Kidney tubule cell (primary cell): ENCODE data around the gene IRF2.
A peak's percentile ranks its signal among the peaks of the same experiment; 100 is the strongest.

Experiments used
- DNase-seq: peaks from one replicate; pipeline ENCODE4 v3.0.0-alpha.2; 2018; ENCODE audit warnings: low spot score

Gene IRF2

DNA sequence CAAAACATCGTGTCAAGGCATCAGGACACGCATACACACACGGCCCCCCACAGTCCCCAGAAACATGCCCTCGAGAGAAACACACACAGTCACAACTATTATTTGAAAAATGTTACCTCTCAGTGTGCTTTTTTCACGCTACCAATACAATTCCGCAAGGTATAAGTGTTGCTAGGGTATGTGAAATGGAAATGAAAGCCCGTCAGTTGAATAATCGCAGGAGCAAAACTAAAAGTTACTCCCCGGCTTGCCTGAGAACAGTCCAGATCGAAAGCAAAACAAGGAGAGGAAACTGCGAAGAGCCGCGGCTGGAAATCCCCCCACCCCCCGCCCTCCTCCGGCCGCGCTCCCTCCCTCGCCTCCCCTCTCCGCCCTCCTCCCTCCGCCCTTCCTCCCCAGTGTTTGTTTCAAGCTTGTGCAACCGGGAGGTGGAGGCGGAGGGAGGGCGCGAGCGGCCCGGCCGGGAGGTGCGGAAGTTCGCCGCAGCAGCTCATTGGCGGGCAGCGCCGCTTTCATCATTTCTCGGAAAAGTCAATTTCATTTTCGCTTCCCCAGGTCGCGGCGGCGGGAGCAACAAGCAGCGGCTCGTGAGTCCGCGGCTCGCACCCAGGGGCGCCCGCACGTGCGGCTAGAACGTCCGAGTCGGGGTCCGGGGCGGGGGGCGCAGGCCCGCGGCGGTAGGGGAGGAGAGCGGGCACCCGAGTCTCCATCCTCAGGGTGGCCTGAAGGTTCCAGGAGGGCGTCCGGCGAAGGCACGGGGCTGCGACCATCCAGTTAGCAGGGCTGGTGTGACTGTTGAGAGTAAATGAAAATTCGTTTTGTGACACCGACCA lies at the start of gene IRF2:
IRF2 (minus strand) TSS at position 288 of the 833 bp plus-strand sequence. CDS start 45,486 bp downstream, outside the sequence.
- peak; percentile 98 for DNase-seq

DNA sequence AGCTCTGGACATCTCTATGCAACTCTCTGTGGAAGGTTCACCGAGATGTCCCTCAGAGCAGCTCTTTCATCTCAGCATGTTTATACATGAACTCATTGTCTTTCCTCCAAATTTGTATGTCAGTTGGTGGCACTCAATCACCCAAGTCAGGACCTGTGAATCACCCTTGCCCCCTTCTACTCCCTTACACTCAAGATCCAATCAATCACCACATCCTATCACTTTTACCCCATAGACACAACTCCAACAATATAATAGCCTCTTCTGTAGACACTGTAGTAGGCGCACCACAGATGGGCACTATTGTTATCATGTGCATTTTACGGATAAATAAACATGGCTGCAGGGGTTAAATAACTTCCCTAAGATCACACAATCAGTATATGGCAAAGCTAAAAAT lies 41.3 kb upstream of the IRF2 start:
- no peak for DNase-seq

- peak; percentile 45 for DNase-seq
Measured at GRCh38 chr4:184514121-184514988, 40.0 kb upstream of the IRF2 start.

- DNase-seq = no peak
Measured at GRCh38 chr4:184513802-184514120, 39.4 kb upstream of the IRF2 start.

GRCh38 chr4:184511156-184511555 lies 36.8 kb upstream of the IRF2 start:
- no peak for DNase-seq

- no peak for DNase-seq
Measured at GRCh38 chr4:184510401-184510800, 36.1 kb upstream of the IRF2 start.

- DNase-seq = no peak
Measured at GRCh38 chr4:184506527-184507121, 32.3 kb upstream of the IRF2 start.

DNA sequence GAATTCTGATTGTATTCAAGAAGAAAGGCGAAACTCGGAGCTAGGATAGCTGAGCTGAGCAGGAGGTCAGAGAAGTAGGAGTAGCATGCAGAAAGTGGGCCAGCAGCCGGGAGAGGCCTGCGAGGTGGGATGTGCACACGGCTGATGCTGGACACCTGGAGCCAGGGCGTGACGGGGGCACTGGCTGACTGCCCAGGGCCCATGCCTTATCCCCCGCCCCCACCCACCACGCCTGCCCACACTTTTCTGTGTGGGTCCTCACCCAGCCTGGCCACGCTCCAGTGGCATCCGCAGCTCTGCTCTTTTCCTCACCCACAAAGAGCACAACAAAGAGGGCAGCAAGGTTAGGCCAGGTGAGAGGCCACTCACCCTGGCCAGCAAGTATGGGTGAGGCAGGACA lies 30.0 kb upstream of the IRF2 start:
- DNase-seq = no peak

GRCh38 chr4:184503869-184504300 lies 29.5 kb upstream of the IRF2 start:
- DNase-seq = peak; percentile 35

- DNase-seq = no peak
Measured at GRCh38 chr4:184500748-184501589, 26.6 kb upstream of the IRF2 start.

- no peak for DNase-seq
Measured at GRCh38 chr4:184499996-184500395, 25.6 kb upstream of the IRF2 start.

- no peak for DNase-seq
Measured at GRCh38 chr4:184498598-184498997, 24.2 kb upstream of the IRF2 start.

DNA sequence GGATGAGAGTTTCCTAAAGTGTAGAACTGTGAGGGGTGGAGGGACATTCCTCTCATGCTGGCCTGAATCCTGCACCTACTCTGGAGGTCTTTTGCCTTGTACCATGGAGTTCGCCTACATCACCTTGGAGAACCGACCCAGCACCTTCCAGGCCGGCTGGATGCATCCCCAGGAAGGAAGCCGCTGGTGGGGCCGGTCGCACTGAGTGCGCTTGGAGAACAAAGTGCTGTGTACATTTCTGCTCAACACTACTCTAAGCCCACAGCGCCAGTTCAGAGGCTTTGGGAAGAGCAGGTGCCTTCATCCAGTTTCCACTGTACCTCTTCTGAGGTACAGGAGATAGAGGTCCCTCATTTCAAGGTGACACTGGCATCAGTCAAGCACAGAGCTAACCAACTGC lies 15.4 kb upstream of the IRF2 start:
- DNase-seq = no peak

- DNase-seq = no peak
Measured at GRCh38 chr4:184487503-184487902, 13.2 kb upstream of the IRF2 start.

- DNase-seq = no peak
Measured at GRCh38 chr4:184485279-184485678, 10.9 kb upstream of the IRF2 start.

- no peak for DNase-seq
Measured at GRCh38 chr4:184481544-184481943, 7.2 kb upstream of the IRF2 start.

GRCh38 chr4:184479516-184479950 lies 5.2 kb upstream of the IRF2 start:
- no peak for DNase-seq

DNA sequence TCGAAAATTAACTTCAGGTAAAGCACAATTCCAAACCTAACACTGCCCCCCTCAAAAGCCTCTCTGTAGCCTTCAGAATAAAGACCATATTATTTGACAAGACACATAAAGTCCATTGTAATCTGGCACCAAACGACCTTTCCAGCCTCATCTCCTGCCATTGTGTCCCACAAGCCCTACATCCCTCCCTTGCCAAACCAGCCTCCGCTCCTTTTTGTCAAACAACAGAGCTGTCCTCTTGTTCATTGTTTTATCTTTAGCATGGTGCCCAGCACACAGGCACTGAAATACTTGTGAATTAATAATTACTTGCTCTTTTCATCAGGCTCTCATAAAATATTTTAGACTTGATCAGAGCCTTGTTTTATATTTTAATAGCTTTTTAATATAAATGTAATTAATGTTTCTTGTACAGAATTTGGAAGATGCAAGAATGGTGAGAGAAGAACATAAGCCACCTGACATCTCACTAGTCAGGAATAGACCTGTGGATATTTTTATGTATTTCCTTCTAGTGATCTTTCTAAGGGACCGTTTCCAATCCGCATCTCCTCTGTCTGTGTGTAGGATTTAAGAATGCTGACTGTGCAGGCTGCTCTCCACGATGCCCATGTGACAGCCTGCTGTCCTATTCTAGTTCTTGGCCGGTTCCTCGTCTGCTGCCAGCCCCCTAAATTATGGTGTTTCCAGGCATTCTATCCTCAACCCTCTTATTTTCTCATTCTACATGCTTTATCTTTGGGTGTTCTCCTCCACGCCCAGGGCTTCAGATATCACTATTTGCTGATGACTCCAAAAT lies 3.0 kb upstream of the IRF2 start:
- no peak for DNase-seq

GRCh38 chr4:184476695-184477094 lies 2.3 kb upstream of the IRF2 start:
- DNase-seq = no peak

DNA sequence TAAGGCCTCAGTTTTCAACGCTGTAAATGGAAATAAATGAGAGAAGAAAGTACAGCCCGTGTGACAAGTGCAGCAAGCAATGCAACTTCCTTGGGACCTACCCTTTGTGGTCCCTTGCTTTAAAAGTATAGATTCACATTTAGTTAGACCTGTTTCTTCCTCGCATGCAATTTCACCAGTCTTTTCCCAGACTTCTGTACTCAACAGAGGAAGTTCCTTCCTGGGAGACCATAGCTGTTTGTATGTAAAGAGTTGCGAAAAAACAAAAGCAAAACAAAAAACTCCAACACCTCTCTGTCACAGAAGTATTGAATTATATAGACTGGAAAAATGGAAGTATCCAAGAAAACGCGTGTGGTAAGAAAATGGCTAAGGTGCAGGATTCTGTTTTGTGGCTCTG lies 1.1 kb upstream of the IRF2 start:
- DNase-seq = no peak

DNA sequence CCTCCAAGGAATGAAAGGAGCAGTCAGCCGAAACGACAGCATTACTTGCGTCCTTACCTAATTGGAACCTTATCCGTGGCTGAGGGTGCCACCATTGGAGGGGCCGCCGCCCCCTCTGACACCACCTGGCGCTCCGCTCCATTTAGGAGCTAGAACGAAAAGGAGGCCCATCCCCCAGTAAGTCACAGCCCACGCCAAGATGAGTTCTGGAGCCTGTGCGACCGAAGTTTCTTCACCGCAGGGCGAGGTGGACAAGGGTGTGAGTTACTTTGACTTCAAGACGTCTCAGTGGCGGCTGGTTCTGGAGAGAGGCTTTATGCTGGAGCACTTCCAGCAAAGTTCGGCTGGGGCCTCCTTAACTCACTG lies 729 bp upstream of the IRF2 start:
- peak; percentile 39 for DNase-seq
